Measurements from ENCODE around the gene CCNF. TPM values are rescaled to one million over a fixed set of nuclear protein-coding genes. Genes with fewer than 3 reads are reported as not detected.
"Not testable (repeated sequence)": the region's sequence is repeated elsewhere in the genome, so short reads cannot be mapped to it uniquely, and the experiment has no call there.

Gene CCNF
- total and polyA plus RNA-seq, 2 of the 8 experiments (the other 6 are each of a cell fraction or from before 2014, with no cell fraction given): 15.4 to 54.3 TPM

DNA sequence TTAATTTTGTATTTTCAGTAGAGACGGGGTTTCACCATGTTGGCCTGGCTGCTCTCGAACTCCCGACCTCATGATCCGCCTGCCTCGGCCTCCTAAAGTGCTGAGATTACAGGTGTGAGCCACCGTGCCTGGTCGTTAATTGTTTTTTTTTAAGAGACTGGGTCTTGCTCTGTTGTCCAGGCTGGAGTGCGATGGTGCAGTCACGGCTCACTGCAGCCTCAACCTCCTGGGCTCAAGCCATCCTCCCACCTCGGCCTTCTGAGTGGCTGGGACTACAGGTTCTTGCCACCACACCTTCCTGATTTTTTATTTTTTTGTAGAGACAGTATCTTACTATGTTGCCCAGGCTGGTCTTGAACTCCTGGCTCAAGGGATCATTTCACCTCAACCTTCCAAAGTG, 50.7 kb downstream of the CCNF start:
- H2BK15ac ChIP-seq (ENCODE audit: low read length); H4K91ac ChIP-seq (replicated peaks; ENCODE audit: insufficient read length, low read length); H3K79me2 ChIP-seq (ENCODE audit: control insufficient read depth in 1 of 2, insufficient read depth in 2 of 2, low read length in 2 of 2); H4K5ac ChIP-seq (ENCODE audit: insufficient read length, low read depth, low read length); DNase-seq (ENCODE audit: low read depth in 1 of 2, low spot score in 2 of 2); H3K14ac ChIP-seq (ENCODE audit: insufficient read length); H3K27ac ChIP-seq (ENCODE audit: low read depth, low read length); H4K8ac ChIP-seq (ENCODE audit: extremely low read depth, insufficient read depth, low read length); H3K56ac ChIP-seq (replicated peaks; ENCODE audit: insufficient read length, low read depth, low read length); H3K9me3 ChIP-seq (ENCODE audit: insufficient read depth in 2 of 2, low read depth in 1 of 2, low read length in 1 of 2); H3K4me2 ChIP-seq (ENCODE audit: insufficient read depth in 1 of 2, low read depth in 2 of 2, low read length in 2 of 2); H2BK5ac ChIP-seq (ENCODE audit: low read depth, low read length); H3K4ac ChIP-seq (replicated peaks; ENCODE audit: insufficient read length, low read depth, low read length); H2BK120ac ChIP-seq (replicated peaks; ENCODE audit: low read depth, low read length); H2BK12ac ChIP-seq (ENCODE audit: low read depth, low read length); H3K23me2 ChIP-seq (ENCODE audit: low read depth, low read length); H3K4me3 ChIP-seq (ENCODE audit: extremely low read depth in 1 of 4, insufficient read depth in 2 of 4, low read depth in 3 of 4, low read length in 4 of 4); H3K9ac ChIP-seq (replicated peaks in 1 of 4; ENCODE audit: extremely low read depth in 1 of 4, low read depth in 3 of 4, low read length in 3 of 4); H3K36me3 ChIP-seq (ENCODE audit: control insufficient read depth in 2 of 4, insufficient read depth in 4 of 4, low read length in 3 of 4); H2BK20ac ChIP-seq (ENCODE audit: low read length); H2AK5ac ChIP-seq (ENCODE audit: low read depth, low read length); H2AFZ ChIP-seq (ENCODE audit: low read length); H3K23ac ChIP-seq (ENCODE audit: insufficient read length); H3K4me1 ChIP-seq (replicated peaks in 1 of 4; ENCODE audit: control insufficient read depth in 3 of 4, insufficient read depth in 4 of 4, low read length in 3 of 4); FAIRE-seq; H3K18ac ChIP-seq (ENCODE audit: extremely low read depth, low read length): not testable (repeated sequence)
- Histone ChIP-seq H3K27me3 (replicated peaks in 1 of 4; ENCODE audit: control insufficient read depth in 3 of 4, extremely low read depth in 1 of 4, insufficient read depth in 3 of 4, low read length in 3 of 4) (peaks cover 0 to 12% (median 4%) of the 10 kb centered on the region in 4 experiments; a peak in 3 of 7 replicates), H3K79me1 (ENCODE audit: low read depth, low read length) (peaks cover 28% of the 10 kb centered on the region), H4K20me1 (replicated peaks in 1 of 2; ENCODE audit: control insufficient read depth in 1 of 2, insufficient read depth in 2 of 2, low read length in 2 of 2) (peaks cover 9 to 12% of the 10 kb centered on the region in 2 experiments)
- ChIA-PET CTCF (ENCODE audit: partially characterized antibody) (interaction anchor here (1.0 to 1.2 kb wide), 2 partner anchors 11 to 21 kb away, joined by 3 to 4 read pairs; no protein-coding TSS in a partner anchor), POLR2A (ENCODE audit: partially characterized antibody) (interaction anchor here (1.3 kb wide), 1 partner anchor 20 kb away, joined by 4 read pairs; no protein-coding TSS in a partner anchor)
- WGBS, 2 experiments (ENCODE audit: extremely low coverage in 1 of 2, insufficient coverage in 1 of 2, insufficient read length in 1 of 2, insufficient replicate concordance in 2 of 2, low coverage in 1 of 2, low lambda C conversion rate in 2 of 2, missing lambda C conversion rate in 1 of 2): 96% methylated on average over 10 of the region's 10 CpGs; no CpG with 5 or more reads in 1 of the 2 experiments
